Measurements from ENCODE around the gene PARP1.
A peak's percentile ranks its signal among the peaks of the same experiment; 100 is the strongest.
"Not testable (repeated sequence)": the region's sequence is repeated elsewhere in the genome, so short reads cannot be mapped to it uniquely, and the experiment has no call there.

Gene PARP1

DNA sequence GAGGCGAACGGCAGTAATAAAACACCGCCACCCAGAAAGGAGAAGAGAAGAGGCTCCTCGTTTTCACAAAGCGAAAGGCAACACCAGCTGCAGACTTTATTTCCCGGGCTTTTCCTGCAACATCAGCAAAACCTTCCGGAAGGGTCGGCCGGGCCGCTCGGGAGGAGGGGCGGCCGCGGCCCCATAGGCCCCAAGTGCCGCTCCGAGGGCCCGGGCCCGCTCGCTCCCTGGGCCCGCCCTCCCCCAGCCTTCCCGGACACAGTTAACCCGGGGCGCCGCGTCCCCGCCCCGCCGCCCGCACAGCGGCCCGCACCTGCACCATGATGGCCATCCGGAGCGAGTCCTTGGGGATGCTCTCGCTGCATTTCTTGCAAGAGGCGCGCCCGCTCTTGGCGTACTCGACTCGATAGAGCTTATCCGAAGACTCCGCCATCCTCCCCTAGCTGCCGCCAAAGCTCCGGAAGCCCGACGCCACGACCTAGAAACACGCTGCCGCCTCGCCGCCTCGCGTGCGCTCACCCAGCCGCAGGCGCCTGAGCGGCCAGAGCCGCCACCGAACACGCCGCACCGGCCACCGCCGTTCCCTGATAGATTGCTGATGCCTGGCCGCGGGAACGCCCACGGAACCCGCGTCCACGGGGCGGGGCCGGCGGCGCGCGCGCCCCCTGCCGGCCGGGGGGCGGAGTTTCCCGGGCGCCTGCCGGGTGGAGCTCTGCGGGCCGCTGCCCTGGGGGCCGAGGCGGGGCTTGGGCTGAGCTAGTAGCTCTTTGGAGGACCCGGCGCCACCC lies at the start of gene PARP1:
PARP1 (minus strand) TSS at position 597 of the 788 bp plus-strand sequence; CDS start at position 433, 164 bp downstream.
- peak in 1 of 2 experiments; percentile 48 for DNase-seq

DNA sequence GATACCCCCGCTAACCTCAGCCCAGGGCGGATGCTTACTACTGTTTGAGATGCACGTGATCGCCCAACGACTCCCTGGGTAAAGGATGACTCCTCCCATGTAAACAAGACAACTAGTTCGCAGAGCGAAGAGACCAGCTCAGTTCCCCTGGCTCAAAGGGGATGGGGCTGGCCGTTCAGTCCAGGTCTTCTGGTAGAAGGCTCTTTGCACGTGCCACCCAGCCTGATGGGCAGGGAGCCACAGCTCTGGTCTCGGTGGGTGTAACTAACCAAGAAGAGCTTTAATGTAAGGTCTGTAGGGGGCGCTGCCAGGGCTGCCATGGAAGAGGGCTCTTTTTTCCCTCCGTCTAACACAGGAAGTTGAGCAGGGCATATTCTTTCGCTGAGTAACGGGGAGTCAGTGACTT lies 49.4 kb upstream of the PARP1 start:
- DNase-seq, result no peak

DNA sequence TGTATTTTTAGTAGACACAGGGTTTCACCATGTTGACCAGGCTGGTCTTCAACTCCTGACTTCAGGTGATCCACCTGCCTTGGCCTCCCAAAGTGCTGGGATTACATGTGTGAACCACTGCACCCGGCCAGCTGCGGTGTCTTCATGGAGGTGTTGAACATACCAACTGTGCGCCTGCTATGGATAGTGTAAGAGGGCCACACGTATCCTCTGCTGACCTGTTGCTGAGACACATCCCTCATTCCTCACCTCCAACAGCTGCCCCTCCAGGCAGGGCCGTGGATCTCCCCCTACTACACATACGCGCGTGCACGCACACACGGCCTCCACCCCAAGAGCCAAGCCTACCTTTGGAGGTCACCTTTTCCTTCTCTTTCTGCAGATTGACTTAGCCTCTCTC lies 48.0 kb upstream of the PARP1 start:
- no peak for DNase-seq

DNA sequence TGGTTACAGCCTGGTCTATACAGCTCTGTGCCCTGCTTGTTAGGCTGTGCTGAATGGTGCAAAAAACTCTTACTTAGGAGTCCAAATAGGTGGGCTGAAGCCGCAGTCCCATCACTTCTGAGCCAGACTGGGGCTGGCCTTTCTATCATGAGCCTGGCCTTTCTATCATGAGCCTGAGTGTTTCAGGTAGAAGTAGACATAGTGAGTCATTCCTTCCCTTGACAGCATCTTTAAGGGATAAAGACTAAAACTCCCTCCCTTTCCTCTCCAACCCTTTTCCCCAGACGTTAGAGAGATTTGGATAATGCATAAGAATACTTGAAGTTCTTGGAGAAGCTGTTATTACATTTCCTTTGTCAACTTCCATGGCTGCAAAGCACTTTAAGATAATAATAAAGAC lies 46.5 kb upstream of the PARP1 start:
- no peak for DNase-seq

DNA sequence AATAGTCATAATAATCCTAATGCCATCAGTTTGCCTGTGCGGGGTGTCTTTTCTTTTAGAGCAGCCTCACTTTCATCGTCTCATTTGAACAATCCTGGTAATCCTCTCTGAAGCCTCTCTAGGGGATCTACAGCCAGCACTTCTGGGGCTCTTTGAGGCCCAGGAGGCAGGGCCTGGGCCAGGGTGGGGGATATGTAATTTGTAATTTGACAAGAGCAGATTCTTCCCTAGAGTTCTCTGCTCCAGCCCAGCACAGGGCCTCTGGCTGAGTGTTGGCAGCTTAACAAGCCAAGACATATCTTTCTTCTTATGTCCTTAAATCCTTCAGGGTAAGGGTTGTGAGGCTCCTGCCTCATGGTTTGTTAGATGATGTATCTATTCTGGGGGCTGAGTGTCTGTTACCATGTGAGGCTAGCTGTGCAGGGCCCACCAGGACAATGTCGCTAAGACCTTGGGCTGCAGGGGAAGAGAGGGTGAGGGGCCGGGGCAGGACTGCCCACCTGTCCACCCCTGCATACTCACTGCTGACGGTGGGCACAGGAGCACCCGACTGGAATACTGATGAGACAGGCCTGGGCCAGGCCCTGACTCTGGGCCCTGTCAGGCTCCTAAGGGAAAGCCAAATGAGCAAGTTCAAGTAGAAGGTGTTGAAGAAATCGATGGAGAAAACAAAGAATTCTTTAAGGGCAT lies 45.3 kb upstream of the PARP1 start:
- no peak for DNase-seq

DNA sequence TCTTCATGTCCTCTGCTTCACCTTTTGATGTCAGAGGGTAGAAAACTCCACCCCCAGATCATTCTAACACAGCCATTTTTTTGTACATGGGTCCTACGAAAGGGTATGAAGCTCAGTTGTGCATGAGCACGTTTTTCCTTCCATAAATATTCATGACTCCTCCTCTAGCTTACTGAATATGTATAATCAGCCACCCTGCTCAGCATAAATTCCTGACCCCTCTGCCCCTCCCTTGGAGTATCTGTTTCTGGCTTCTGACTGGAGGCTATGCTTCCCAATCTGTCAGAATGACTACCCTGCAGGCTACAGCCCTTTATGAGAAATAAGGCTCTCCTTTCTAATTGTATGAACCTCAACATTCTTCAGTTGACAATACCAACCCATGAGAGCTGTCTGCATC lies 42.8 kb upstream of the PARP1 start:
- DNase-seq, result no peak

DNA sequence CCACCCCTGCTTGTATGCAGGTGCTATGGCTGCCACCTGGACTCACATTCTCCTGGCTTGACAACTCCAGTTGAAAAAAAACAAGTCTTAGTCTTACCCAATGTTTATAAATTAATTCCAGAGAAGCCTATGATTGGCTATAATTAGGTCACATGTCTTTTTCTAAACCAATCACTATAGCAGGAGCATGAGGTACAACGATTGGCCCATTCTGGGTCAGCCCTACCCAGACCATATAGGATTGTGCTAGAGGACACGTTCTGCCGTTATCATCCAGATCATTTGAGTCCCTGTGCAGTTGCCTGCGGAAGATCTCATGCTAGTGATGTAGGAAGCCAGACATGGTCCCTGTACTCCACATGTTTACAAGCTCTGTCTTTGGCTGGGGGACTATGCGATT lies 41.9 kb upstream of the PARP1 start:
- no peak for DNase-seq

DNA sequence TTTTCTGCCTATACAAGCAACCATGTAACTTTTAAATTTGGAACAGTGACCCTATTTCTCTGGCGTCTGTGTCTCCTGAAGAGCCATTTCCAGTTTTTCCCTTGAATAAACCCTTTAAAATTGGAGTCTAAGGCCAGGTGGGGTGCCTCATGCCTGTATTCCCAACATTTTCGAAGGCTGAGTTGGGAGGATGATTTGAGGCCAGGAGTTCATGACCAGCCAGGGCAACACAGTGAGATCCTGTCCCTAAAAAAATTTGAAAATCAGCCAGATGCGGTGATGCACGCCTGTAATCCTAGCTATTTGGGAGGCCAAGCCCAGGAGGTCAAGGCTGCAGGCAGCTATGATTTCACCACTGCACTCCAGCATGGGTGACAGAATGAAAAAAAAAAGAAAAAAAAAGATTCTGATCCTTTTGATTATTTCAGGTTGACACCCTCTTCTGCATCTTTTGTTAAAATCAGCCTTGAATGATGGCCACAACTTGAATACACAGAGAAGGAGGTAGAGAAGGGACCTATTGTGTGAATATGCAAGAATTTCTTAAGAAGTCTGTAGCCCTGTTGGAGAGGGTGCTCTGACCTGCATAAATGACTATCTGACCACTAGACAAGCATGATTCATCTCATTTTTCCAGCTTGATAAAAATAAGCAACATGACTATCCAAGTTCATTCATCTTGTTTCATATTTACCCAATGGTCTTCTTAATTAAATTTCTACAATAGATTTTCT lies 40.2 kb upstream of the PARP1 start:
- DNase-seq, result no peak

DNA sequence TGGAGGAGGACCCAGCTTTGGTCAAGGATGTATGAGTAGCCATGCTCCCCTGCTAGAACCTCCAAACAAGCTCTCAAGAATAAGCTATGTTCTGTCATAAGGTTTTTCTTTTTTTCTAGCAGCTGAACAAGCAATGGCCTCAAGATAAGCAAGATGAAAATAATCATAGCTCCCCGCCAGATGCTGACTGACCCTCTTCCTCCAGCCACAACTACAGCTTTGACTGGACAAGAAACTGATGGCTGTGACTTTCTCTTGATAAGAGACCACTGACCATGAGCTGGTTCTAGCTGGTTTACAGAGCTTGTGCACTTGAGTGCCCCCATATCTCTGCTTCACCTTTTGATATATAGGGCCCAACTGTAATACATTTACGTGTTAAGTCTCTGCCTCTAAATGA lies 38.2 kb upstream of the PARP1 start:
- no peak for DNase-seq

DNA sequence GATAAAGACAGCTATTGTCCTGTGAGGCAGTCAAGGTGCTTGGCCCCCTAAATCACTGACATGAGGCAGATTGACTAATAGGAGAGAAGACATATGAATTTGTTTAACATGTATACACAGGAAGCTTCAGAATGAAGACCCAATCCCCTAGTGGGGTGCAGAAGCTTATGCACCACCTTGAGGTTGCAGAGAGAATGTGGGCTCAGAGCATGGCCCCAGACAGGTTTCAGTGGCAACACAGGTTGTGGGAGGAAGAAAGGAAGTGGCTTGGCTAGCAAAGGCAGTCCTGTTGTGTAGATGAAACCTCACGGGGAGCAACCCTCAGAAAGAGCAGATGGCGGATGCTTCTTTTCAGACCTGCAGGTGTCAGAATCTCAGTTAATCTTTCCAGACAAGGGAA lies 37.0 kb upstream of the PARP1 start:
- peak in 1 of 2 experiments; percentile 84 for DNase-seq

DNA sequence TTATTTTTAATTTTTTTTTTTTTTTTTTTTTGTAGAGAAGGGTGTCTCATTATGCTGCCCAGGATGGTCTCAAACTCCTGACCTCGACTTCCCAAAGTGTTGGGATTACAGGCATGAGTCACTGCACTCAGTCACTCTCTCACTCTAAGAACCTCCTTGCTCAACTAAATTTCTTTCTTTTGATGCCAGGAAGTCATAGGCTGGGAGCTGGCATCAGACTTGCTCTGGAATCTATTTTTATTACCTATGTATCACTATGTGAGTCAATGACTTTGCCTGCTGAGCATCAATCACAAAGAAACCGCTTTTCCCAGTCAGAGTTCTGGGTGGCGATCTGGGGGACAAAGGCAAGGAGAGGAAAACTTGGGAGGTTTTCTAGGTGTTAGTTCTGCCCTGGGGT lies 35.5 kb upstream of the PARP1 start:
- no peak for DNase-seq

DNA sequence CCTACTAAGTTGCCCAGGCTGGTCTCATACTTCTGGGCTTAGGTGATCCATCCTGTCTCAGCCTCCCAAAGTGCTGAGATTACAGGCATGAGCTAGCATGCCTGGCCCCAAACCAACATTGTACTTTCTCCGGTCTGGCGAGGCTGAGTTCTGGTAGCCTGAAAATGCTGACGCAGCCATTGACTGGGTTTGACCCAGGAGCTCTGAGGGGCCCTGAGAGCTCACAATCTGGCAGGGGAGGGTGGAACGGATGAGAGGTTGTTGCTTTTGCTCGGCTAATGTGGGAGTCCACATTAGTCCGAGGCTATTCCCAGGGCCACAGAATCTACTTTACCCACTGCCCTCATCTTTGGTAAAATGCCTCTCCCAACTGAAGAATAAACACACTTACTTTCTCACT lies 35.1 kb upstream of the PARP1 start:
- no peak for DNase-seq

DNA sequence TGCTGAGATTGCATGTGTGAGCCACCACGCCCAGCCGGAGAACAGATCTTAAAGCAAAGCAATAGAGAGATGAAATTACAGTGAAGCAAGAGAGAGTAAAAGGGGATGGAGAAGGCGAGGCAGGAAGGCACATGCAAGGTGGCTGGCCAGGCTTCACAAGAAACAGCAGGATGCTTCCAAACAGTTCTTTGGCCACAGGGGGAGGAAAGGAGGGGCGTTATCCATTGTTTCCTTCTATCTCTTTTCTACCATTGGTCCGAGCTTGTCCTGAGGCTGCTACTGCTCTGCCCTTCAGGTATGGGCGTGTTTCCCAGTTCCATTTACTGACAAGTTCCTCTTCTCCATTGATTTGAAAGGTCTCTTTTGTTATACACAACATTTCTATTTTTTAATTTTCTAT lies 33.7 kb upstream of the PARP1 start:
- no peak for DNase-seq

DNA sequence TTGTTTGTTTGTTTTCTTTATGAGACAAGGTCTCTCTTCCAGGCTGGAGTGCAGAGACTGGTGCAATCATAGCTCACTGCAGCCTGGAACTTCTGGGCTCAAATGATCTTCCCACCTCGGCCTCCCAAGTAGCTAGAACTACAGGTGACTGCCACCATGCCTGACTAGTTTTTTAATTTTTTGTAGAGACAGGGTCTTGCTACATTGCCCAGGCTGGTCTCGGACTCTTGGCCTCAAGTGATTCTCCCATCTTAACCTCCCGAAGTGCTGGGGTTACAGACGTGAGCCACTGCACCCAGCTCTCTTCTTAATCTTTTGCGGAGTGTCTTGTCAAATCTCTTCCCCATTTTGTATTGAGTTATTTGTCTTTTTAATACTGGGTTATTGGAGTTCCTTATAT lies 32.6 kb upstream of the PARP1 start:
- no peak for DNase-seq

DNA sequence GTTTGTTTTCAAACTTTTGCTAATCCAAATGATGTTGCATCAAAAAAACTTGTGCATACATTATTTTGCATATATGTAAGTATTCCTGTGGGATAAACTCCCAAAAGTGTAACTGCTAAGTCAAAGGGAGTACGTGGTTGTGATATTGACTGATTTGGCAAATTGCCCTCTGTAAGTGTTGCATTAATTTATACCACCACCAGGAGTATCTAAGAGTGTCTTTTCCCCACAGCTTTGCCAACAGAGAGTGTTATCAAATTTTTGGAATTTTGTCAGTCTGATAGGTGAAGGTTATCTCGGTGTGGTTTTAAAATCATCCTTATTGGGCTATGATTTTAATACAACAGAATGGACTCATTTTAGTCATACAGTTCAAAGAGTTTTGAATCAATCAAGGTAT lies 30.1 kb upstream of the PARP1 start:
- no peak for DNase-seq

DNA sequence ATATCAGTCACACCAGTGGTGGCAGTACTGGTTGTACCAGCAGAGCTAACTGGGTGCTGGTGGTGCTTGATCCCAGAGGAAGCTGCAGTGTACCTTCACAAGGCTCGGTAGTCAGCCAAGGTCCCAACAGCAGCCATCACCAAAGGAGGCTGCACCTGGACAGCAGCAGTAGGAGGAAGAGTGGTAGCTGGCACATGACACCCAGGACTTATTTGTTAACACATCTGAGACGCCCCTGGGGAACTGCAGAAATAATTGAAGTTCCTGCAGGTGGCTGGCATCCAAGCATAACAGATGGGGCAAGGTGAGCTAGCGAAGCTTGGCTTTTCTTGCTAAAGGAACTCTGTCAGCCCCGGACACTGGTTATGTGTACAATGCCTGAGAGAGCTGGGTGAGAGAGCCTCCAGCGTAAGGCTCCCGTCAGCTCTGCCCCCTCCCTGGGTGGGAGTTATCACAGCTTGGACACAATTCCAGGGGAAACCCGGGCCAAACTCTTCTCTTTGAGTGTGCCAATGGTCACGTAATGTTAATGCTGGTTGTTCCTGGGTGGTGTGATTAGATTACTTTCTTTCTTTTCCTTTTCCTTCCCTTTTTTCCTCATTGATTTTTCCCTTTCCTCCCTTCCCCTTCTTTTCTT lies 29.1 kb upstream of the PARP1 start:
- DNase-seq, result peak; percentile 44 to 55

DNA sequence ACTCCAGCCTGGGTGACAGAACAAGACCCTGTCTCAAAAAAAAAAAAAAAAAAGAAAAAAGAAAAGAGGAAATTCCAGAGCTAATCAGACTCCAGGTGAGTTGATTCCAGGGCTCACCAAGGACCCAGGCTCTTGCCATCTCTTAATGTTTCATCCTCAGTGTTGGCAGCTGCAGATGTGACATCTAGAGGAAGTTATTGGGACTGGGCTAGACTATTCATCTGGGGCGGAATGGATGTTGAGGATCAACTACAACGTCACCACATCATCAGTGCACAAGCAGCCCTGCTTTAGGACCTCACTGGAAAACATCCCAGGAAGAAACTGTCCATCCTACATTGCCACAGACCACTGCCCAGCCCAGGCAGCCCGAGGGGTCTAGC lies 28.6 kb upstream of the PARP1 start:
- no peak for DNase-seq

DNA sequence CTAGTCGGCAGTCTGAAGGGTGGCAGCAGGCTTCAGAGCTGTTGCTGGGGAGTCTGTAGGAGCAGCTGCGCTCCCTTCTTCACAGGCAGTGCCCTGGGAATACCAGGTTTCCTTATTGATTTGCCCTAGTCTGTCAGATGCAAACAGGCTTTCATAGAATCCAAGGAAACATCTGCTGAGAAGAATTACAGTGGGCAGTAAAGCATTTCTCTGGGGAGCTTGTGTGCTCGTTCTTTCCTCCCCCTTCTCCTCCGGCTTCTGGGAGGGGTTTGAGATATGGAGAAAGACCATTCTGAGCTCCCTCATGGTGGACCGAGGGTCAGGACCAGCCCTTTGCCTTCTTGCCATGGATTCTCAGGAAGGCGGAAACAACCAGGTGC lies 25.4 kb upstream of the PARP1 start:
- no peak for DNase-seq

DNA sequence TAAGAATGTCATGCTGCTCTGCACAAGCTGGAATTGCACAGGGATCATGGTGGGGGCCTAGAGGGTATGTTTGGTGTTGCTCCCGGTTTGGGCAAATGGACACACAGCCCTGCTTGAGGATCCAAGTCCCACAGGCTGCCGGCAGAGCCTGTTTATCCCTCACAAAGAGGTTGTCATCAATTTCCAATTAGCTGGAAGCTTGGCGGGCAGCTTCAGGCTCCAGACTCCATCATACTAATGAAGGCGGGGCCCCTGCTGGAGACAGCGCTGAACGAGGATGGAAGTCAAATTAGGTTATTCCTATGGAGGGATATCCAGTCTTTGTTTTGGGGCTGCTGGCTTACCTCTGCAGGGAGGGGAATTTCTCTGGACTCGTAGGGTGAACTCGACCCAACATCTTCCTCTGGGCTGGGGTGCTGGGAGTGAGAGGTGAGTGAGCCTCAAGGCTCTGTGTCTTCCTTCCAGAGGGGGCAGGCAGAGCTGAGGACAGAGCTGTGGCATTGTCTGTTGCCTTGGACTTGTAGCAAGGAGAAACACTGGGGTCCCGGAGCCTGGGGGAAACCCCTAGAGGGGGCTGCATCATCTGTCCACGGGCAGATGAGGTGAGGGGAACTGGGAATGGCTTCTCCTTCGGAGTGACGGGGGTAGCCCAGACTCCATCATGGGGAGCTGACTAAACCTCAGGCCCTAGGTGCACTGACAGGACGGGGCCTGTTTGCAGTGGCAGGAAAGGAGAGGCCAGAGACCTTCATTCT lies 24.9 kb upstream of the PARP1 start:
- no peak for DNase-seq

DNA sequence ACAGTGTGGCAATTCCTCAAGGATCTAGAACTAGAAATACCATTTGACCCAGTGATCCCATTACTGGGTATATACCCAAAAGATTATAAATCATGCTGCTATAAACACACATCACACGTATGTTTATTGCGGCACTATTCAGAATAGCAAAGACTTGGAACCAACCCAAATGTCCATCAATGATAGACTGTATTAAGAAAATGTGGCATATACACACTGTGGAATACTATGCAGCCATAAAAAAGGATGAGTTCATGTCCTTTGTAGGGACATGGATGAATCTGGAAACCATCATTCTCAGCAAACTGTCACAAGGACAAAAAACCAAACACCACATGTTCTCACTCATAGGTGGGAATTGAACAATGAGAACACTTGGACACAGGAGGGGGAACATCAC lies 24.0 kb upstream of the PARP1 start:
- DNase-seq, result not testable (repeated sequence)

DNA sequence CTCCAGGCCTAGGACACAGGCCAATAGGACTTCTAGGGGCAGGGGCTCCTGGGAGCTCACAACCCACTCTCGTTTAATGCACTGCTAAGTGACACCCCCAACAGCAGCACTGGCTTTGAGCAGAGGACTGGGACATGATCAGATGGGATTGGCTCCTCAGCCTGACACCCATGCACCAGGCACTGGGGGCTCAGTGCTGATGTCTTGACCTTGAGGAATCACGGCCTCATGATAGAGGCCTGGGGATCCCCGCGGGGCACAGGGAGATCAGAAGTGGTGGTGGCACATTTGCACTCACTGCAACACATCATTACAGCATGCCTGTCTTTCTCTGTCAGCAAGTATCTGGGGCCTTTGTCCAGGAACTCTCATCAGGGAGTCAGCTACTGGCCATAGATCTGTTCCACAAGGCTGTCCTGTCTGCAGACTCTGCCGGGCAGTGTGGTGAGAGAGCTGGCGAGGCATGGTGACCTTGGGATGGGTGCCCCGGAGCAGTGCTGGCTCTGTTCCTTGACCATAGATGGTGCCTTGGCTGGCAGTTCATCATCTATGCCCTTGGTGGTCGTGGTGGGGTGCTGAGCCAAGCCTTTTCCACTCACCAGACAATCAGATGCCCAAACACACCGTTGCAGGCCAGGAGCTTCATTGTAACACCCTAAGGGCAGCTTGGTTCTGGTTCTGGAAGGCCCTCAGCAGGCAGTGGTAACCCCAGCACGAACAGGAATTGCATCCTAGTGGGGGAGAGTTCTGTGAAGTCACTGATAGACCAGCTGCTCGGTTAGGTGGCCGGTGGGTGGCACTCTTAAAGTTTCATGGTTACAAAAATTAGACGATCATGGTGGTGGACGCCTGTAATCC lies 22.2 kb upstream of the PARP1 start:
- DNase-seq, result no peak

Measured in cerebellar nuclear complex (tissue), 1 donor.